ENCODE measurements around the gene CCDC102A. TPM values are rescaled to one million over a fixed set of nuclear protein-coding genes. Genes with fewer than 3 reads are reported as not detected.
"Not testable (repeated sequence)": the region's sequence is repeated elsewhere in the genome, so short reads cannot be mapped to it uniquely, and the experiment has no call there.

CCDC102A gene
- total RNA-seq, 1 donor from 2014 or later = 6.4 TPM

GRCh38 chr16:57504001-57504400, 32.4 kb downstream of the CCDC102A start:
- no peak for DNase-seq (ENCODE audit: low read depth, low spot score)
- H3K27ac Mint-ChIP-seq (ENCODE audit: unreplicated experiment) = no peak overlapping the region
- H3K27me3 Mint-ChIP-seq (ENCODE audit: low read depth) = no peaks in the 10 kb centered on the region
- H3K9me3 Mint-ChIP-seq = no peaks in the 10 kb centered on the region
- H3K4me1 Mint-ChIP-seq = peaks cover 6% of the 10 kb centered on the region
- no peaks in the 10 kb centered on the region for H3K36me3 Mint-ChIP-seq (ENCODE audit: low read depth)
- no peak overlapping the region for H3K4me3 Mint-ChIP-seq
- TF ChIP-seq CTCF (conservative IDR thresholded peaks at IDR 0.05) = no peak

- peaks cover 4% of the 10 kb centered on the region for H3K4me1 Mint-ChIP-seq
- no peak overlapping the region for H3K27ac Mint-ChIP-seq (ENCODE audit: unreplicated experiment)
- no peak for TF ChIP-seq CTCF (conservative IDR thresholded peaks at IDR 0.05)
- H3K36me3 Mint-ChIP-seq (ENCODE audit: low read depth) = no peaks in the 10 kb centered on the region
- no peaks in the 10 kb centered on the region for H3K27me3 Mint-ChIP-seq (ENCODE audit: low read depth)
- no peak for DNase-seq (ENCODE audit: low read depth, low spot score)
- H3K4me3 Mint-ChIP-seq = no peak overlapping the region
- no peaks in the 10 kb centered on the region for H3K9me3 Mint-ChIP-seq
These were observed 33.0 kb downstream of the CCDC102A start for GRCh38 chr16:57503366-57503765.

- H3K36me3 Mint-ChIP-seq (ENCODE audit: low read depth) = no peaks in the 10 kb centered on the region
- H3K27me3 Mint-ChIP-seq (ENCODE audit: low read depth) = no peaks in the 10 kb centered on the region
- DNase-seq (ENCODE audit: low read depth, low spot score) = no peak
- no peak overlapping the region for H3K4me3 Mint-ChIP-seq
- peaks cover 4% of the 10 kb centered on the region for H3K4me1 Mint-ChIP-seq
- no peak overlapping the region for H3K27ac Mint-ChIP-seq (ENCODE audit: unreplicated experiment)
- H3K9me3 Mint-ChIP-seq = no peaks in the 10 kb centered on the region
- no peak for TF ChIP-seq CTCF (conservative IDR thresholded peaks at IDR 0.05)
These were observed 34.2 kb downstream of the CCDC102A start for GRCh38 chr16:57502048-57502775.

- Mint-ChIP-seq H3K4me1 (peaks cover 4% of the 10 kb centered on the region), H3K9me3 (no peaks in the 10 kb centered on the region), H3K27ac (ENCODE audit: unreplicated experiment) (no peak overlapping the region), H3K36me3 (ENCODE audit: low read depth) (no peaks in the 10 kb centered on the region), H3K27me3 (ENCODE audit: low read depth) (no peaks in the 10 kb centered on the region), H3K4me3 (no peak overlapping the region)
- TF ChIP-seq CTCF (conservative IDR thresholded peaks at IDR 0.05) = no peak
- no peak for DNase-seq (ENCODE audit: low read depth, low spot score)
These were observed 34.9 kb downstream of the CCDC102A start for GRCh38 chr16:57501492-57501891.

- H3K36me3 Mint-ChIP-seq (ENCODE audit: low read depth) = no peaks in the 10 kb centered on the region
- no peaks in the 10 kb centered on the region for H3K9me3 Mint-ChIP-seq
- no peak for DNase-seq (ENCODE audit: low read depth, low spot score)
- H3K4me3 Mint-ChIP-seq = no peak overlapping the region
- no peak overlapping the region for H3K27ac Mint-ChIP-seq (ENCODE audit: unreplicated experiment)
- no peaks in the 10 kb centered on the region for H3K27me3 Mint-ChIP-seq (ENCODE audit: low read depth)
- TF ChIP-seq CTCF (conservative IDR thresholded peaks at IDR 0.05) = no peak
- peaks cover 7% of the 10 kb centered on the region for H3K4me1 Mint-ChIP-seq
These were observed 35.7 kb downstream of the CCDC102A start for GRCh38 chr16:57500578-57501111.

- H3K27me3 Mint-ChIP-seq (ENCODE audit: low read depth); H3K27ac Mint-ChIP-seq (ENCODE audit: unreplicated experiment); H3K4me1 Mint-ChIP-seq; H3K36me3 Mint-ChIP-seq (ENCODE audit: low read depth); H3K4me3 Mint-ChIP-seq; DNase-seq (ENCODE audit: low read depth, low spot score); H3K9me3 Mint-ChIP-seq: not testable (repeated sequence)
These were observed 36.4 kb downstream of the CCDC102A start for GRCh38 chr16:57499941-57500340.
